NB4 (cell line): Measurements from ENCODE around the gene PTPN5.

Experiments
- MYC ChIP-seq: IDR thresholded peaks from 2 replicates; pipeline ENCODE4 v1.6.1; 2011; ENCODE audit warnings: low read depth, low read length
- TF ChIP-seq, protein P1 (sequence below): IDR thresholded peaks from one replicate; pipeline ENCODE4 v1.5.1; 2012; ENCODE audit warnings: low read depth, low read length
- TF ChIP-seq, protein P2 (sequence below): IDR thresholded peaks from 2 replicates; pipeline ENCODE4 v1.6.1; 2011; ENCODE audit warnings: low read depth, low read length

GRCh38 chr11:18770479-18771125, 21.0 kb downstream of the PTPN5 start:
- TF ChIP-seq, protein P1, sequence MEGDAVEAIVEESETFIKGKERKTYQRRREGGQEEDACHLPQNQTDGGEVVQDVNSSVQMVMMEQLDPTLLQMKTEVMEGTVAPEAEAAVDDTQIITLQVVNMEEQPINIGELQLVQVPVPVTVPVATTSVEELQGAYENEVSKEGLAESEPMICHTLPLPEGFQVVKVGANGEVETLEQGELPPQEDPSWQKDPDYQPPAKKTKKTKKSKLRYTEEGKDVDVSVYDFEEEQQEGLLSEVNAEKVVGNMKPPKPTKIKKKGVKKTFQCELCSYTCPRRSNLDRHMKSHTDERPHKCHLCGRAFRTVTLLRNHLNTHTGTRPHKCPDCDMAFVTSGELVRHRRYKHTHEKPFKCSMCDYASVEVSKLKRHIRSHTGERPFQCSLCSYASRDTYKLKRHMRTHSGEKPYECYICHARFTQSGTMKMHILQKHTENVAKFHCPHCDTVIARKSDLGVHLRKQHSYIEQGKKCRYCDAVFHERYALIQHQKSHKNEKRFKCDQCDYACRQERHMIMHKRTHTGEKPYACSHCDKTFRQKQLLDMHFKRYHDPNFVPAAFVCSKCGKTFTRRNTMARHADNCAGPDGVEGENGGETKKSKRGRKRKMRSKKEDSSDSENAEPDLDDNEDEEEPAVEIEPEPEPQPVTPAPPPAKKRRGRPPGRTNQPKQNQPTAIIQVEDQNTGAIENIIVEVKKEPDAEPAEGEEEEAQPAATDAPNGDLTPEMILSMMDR, result no peak
- TF ChIP-seq, protein P2, sequence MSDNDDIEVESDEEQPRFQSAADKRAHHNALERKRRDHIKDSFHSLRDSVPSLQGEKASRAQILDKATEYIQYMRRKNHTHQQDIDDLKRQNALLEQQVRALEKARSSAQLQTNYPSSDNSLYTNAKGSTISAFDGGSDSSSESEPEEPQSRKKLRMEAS, result no peak
- TF ChIP-seq MYC, result no peak
